Activated B cell treated with CpG ODN at 0.5 μM for 24 hours (primary cell): ENCODE results near the gene MAP3K2. TPM values are rescaled to one million over a fixed set of nuclear protein-coding genes. Genes with fewer than 3 reads are reported as not detected.
"Not testable (repeated sequence)": the region's sequence is repeated elsewhere in the genome, so short reads cannot be mapped to it uniquely, and the experiment has no call there.

Experiments used
- ATAC-seq: fragments of 200-7000 bp; cut with Tn5 transposase; one replicate; pipeline ENCODE4 v1.10.0; 2021; ENCODE audit warnings: low read depth, mild to moderate bottlenecking, moderate library complexity
- CTCF ChIA-PET: fragments of 350-600 bp; sonication (Branson Sonifier 250); formaldehyde crosslinking; loops from one replicate; lab custom pipeline; 2021; ENCODE audit warnings: antibody characterized with exemption; lab: Charles Lee
- POLR2A ChIA-PET: fragments of 350-600 bp; sonication (Branson Sonifier 250); formaldehyde crosslinking; loops from one replicate; lab custom pipeline; 2021; ENCODE audit warnings: antibody characterized with exemption; lab: Charles Lee
- DNase-seq: peaks from one replicate; pipeline ENCODE4 v3.0.0; 2022
- H3K27ac Mint-ChIP-seq: one replicate; pipeline ENCODE4 v1.8.0; 2020; ENCODE audit warnings: mixed read lengths
- H3K27me3 Mint-ChIP-seq: one replicate; pipeline ENCODE4 v1.8.0; 2021; ENCODE audit warnings: mixed read lengths
- H3K36me3 Mint-ChIP-seq: one replicate; pipeline ENCODE4 v1.8.0; 2021; ENCODE audit warnings: low read depth, mixed read lengths
- H3K4me1 Mint-ChIP-seq: one replicate; pipeline ENCODE4 v1.8.0; 2021; ENCODE audit warnings: mixed read lengths
- H3K4me3 Mint-ChIP-seq: one replicate; pipeline ENCODE4 v1.8.0; 2020; ENCODE audit warnings: mild to moderate bottlenecking, mixed read lengths
- H3K9me3 Mint-ChIP-seq: one replicate; pipeline ENCODE4 v1.8.0; 2020; ENCODE audit warnings: mixed read lengths
- intact Hi-C: fragments of 100-400 bp; cut with micrococcal nuclease; formaldehyde crosslinking; loops from one replicate; pipeline ENCODE4 v1.15.1; 2024
- total RNA-seq: library from RNA; stranded (reverse); gene quantifications from 2 replicates; pipeline ENCODE4 v1.2.3, GENCODE V29; 2022
- TF ChIP-seq, protein P1 (sequence below): fragments of 200-600 bp; IDR thresholded peaks from one replicate; pipeline ENCODE4 v1.8.0; 2022; ENCODE audit warnings: antibody characterized with exemption, mild to moderate bottlenecking

The MAP3K2 gene
- total RNA-seq, 1 donor from 2014 or later, result 77.7 TPM

DNA sequence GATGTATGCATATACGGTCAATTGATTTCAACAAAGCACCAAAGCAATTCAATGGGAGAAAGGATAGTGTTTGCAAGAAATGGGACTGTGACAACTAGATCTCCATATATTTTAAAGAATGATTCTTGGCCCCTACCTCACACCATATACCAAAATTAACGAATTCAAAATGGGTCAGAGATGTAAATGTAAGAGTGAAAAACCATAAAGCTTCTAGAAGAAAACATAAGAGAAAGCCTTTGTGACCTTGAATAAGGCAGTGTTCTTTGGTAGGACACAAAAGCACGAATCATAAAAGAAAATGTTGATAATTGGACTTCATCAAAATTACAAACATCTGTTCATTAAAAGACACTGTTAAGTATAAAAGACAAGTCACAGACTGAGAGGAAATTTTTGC, 25.4 kb upstream of the MAP3K2 start:
- H3K4me1 Mint-ChIP-seq, result peaks cover 59% of the 10 kb centered on the region
- DNase-seq, result no peak
- POLR2A ChIA-PET, result interaction anchor here (4.5 kb wide), 1 partner anchor 24 kb away, joined by 23 read pairs; the partner anchor contains the start of gene MAP3K2
- intact Hi-C loops, result loop anchor here (5.0 kb wide), 2 partner anchors 114 to 331 kb away; partner anchors contain the start of gene IWS1
- no peaks in the 10 kb centered on the region for H3K9me3 Mint-ChIP-seq
- no peak overlapping the region for H3K27ac Mint-ChIP-seq
- H3K27me3 Mint-ChIP-seq, result no peaks in the 10 kb centered on the region
- H3K4me3 Mint-ChIP-seq, result no peak overlapping the region
- no peaks in the 10 kb centered on the region for H3K36me3 Mint-ChIP-seq
- CTCF ChIA-PET, result interaction anchor here (1.8 kb wide), 1 partner anchor 89 kb away, joined by 7 read pairs; no protein-coding TSS in a partner anchor
- ATAC-seq, result no peak
- TF ChIP-seq, protein P1, sequence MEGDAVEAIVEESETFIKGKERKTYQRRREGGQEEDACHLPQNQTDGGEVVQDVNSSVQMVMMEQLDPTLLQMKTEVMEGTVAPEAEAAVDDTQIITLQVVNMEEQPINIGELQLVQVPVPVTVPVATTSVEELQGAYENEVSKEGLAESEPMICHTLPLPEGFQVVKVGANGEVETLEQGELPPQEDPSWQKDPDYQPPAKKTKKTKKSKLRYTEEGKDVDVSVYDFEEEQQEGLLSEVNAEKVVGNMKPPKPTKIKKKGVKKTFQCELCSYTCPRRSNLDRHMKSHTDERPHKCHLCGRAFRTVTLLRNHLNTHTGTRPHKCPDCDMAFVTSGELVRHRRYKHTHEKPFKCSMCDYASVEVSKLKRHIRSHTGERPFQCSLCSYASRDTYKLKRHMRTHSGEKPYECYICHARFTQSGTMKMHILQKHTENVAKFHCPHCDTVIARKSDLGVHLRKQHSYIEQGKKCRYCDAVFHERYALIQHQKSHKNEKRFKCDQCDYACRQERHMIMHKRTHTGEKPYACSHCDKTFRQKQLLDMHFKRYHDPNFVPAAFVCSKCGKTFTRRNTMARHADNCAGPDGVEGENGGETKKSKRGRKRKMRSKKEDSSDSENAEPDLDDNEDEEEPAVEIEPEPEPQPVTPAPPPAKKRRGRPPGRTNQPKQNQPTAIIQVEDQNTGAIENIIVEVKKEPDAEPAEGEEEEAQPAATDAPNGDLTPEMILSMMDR, result no peak

DNA sequence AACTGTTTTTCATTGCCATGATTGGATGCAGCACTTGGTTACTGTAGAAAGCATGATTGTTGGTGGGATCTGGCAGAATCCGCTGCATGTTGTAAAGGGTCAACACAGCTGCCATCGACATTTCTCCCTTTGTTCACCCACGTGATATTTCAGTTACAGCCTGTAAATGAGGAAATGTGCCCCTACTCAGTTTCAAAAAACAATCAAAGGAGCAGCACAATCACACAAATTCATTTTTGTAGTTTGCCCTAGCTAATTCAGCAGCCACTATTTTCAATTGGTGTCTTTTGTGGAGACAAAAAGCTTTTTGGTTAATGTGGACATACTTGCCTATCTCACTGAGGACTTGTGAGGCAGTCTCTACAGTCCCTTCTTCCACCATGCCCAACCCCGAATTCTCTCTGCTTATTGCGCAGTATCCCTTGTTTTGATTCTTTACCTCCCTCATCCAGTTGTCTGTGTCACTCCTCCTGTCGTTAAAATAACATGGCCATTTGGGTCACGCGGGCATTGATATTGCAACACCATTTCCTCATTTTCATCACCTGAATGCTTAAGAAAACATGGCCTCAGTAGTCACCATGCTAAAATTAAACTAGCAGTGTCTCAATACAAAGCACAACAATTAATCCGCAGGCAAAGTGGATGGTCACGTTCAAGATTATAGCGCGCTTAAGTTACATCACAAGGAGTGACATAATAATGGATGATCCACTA, 24.0 kb upstream of the MAP3K2 start:
- Mint-ChIP-seq H3K4me1 (peaks cover 56% of the 10 kb centered on the region), H3K4me3 (peak overlapping the region; percentile 0)

DNA sequence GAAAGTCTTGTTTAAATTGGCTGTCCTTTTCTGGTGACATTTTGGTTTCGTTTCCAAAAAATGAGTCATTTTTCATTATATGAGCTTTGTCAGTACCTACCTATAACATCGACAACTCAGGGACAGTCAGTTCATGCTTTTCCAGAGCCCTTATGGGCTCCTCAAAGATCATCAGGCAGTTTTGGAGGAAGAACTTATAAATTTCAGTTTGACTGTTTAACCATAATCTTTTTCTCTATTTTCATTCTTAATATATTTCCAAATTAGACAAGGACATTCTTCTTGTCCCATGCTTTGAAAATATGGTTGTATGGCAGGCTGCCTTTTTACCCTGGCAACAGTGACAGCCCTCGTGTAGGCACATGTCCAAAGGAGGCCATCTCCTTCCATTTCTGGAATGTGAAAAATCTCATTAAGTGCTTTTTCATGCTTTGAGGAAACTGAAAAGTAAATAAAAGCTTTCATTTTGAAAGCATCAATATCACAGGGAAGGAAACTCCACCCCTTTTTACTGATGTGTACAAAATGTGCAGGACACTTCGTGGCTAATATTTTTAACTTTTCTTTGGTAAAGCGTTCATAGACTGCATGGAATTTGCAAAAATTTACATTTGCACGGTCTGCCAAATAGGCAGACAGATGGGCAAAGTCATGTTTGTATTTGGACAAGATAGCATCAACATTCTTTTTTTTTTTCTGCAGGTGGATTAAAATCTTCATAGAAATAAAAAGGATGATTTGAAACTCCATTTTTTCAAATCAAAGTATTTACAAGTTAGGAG, 23.3 kb upstream of the MAP3K2 start:
- ATAC-seq (no peak), DNase-seq (no peak)
- no peaks in the 10 kb centered on the region for H3K9me3 Mint-ChIP-seq
- H3K36me3 Mint-ChIP-seq, result no peaks in the 10 kb centered on the region
- ChIA-PET CTCF (no interaction called here), POLR2A (interaction anchor here (0.7 to 1.3 kb wide), 4 partner anchors 21 to 305 kb away, joined by 3 to 5 read pairs (median 4); no protein-coding TSS in a partner anchor)
- TF ChIP-seq, protein P1, result no peak
- H3K27ac Mint-ChIP-seq, result peak overlapping the region; percentile 85
- intact Hi-C loops, result loop anchor here (5.0 kb wide), 2 partner anchors 116 to 329 kb away; partner anchors contain the start of gene IWS1
- H3K27me3 Mint-ChIP-seq, result no peaks in the 10 kb centered on the region
- H3K4me3 Mint-ChIP-seq, result peak overlapping the region; percentile 65
- H3K4me1 Mint-ChIP-seq, result peaks cover 50% of the 10 kb centered on the region

More for the DNA sequence above, 24.0 kb upstream of the MAP3K2 start:
- ATAC-seq, result no peak
- CTCF ChIA-PET, result no interaction called here
- intact Hi-C loops, result loop anchor here (5.0 kb wide), 2 partner anchors 115 to 330 kb away; partner anchors contain the start of gene IWS1
- H3K36me3 Mint-ChIP-seq, result no peaks in the 10 kb centered on the region
- no peaks in the 10 kb centered on the region for H3K27me3 Mint-ChIP-seq
- TF ChIP-seq, protein P1, result no peak
- H3K9me3 Mint-ChIP-seq, result no peaks in the 10 kb centered on the region
- H3K27ac Mint-ChIP-seq, result peak overlapping the region; percentile 4
- POLR2A ChIA-PET, result interaction anchor here (1.1 kb wide), 1 partner anchor 23 kb away, joined by 4 read pairs; no protein-coding TSS in a partner anchor
- DNase-seq, result no peak

DNA sequence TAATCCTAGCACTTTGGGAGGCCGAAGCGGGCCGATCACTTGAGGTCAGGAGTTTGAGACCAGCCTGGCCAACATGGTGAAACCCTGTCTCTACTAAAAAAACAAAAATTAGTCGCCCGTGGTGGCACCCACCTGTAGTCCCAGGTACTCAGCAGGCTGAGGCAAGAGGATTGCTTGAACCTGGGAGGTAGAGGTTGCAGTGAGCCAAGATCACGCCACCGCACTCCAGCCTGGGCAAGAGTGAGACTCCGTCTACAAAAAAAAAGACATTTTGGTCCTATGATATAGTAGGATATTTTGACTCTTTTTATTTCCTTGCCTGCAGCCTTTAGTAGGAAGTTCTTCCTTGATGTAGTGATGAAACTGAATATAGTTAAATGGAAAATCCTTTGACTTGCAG, 21.9 kb upstream of the MAP3K2 start:
- H3K9me3 Mint-ChIP-seq, H3K4me3 Mint-ChIP-seq, H3K36me3 Mint-ChIP-seq, CTCF ChIA-PET, H3K27ac Mint-ChIP-seq, H3K27me3 Mint-ChIP-seq, DNase-seq, ATAC-seq: not testable (repeated sequence)
- POLR2A ChIA-PET, result interaction anchor here (1.3 kb wide), 1 partner anchor 23 kb away, joined by 3 read pairs; no protein-coding TSS in a partner anchor
- H3K4me1 Mint-ChIP-seq, result peaks cover 54% of the 10 kb centered on the region
- intact Hi-C loops, result loop anchor here (2.0 to 5.0 kb wide), 3 partner anchors 13 to 327 kb away; partner anchors contain the start of gene IWS1

DNA sequence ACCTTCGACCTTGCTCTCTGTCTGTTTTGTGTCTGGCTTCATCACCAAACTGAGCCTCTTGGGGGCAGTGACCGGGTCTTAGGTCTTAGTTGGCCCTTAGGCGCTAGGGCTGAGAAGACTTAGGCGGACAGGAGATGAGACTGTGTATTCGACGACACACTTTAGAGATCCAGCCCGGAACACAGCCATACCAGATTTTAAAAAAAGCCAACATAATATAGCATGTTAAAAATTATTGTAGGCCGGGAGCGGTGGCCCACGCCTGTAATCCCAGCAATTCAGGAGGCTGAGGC, 21.0 kb upstream of the MAP3K2 start:
- Mint-ChIP-seq H3K4me1 (peaks cover 57% of the 10 kb centered on the region), H3K4me3 (peak overlapping the region; percentile 65), H3K27me3 (no peaks in the 10 kb centered on the region), H3K36me3 (no peaks in the 10 kb centered on the region), H3K27ac (no peak overlapping the region), H3K9me3 (no peaks in the 10 kb centered on the region)
- intact Hi-C loops, result loop anchor here (1.0 to 2.0 kb wide), 2 partner anchors 14 to 21 kb away; partner anchors contain the start of gene MAP3K2
- CTCF ChIA-PET, result interaction anchor here (1.1 kb wide), 1 partner anchor 20 kb away, joined by 3 read pairs; no protein-coding TSS in a partner anchor
- DNase-seq (no peak), ATAC-seq (no peak)
- POLR2A ChIA-PET, result interaction anchor here (2.9 kb wide), 1 partner anchor 20 kb away, joined by 15 read pairs; the partner anchor contains the start of gene MAP3K2
- TF ChIP-seq, protein P1, result no peak
